ENCODE measurements around the gene AHCTF1.

- no peak for TF ChIP-seq CTCF (IDR thresholded peaks at IDR 0.05 in 2 of 3, conservative IDR thresholded peaks at IDR 0.05 in 1 of 3; ENCODE audit: control insufficient read depth in 2 of 3, extremely low read depth in 1 of 3, insufficient read depth in 1 of 3, low read depth in 3 of 3, low read length in 3 of 3)
- TF ChIP-seq NBN (IDR thresholded peaks at IDR 0.05), result no peak
- no peak for TF ChIP-seq CEBPZ (IDR thresholded peaks at IDR 0.05; ENCODE audit: low read depth, low read length)
- TF ChIP-seq ZBTB33 (IDR thresholded peaks at IDR 0.05), result no peak
- TF ChIP-seq EZH2 (IDR thresholded peaks at IDR 0.05; ENCODE audit: borderline replicate concordance, control insufficient read depth, low read depth, low read length), result no peak
- no peak for TF ChIP-seq TARDBP (IDR thresholded peaks at IDR 0.05; ENCODE audit: borderline replicate concordance)
- TF ChIP-seq POLR2A (IDR thresholded peaks at IDR 0.05; ENCODE audit: low read depth, low read length), result no peak
Observed at GRCh38 chr1:246792603-246793002, 139.1 kb downstream of the AHCTF1 start.
